ENCODE data around the gene TMTC1. TPM values are rescaled to one million over a fixed set of nuclear protein-coding genes. Genes with fewer than 3 reads are reported as not detected.

Gene TMTC1
- total and polyA plus RNA-seq, 2 of the 8 experiments (the other 6 are each of a cell fraction or from before 2014, with no cell fraction given), result 15.4 to 20.8 TPM

DNA sequence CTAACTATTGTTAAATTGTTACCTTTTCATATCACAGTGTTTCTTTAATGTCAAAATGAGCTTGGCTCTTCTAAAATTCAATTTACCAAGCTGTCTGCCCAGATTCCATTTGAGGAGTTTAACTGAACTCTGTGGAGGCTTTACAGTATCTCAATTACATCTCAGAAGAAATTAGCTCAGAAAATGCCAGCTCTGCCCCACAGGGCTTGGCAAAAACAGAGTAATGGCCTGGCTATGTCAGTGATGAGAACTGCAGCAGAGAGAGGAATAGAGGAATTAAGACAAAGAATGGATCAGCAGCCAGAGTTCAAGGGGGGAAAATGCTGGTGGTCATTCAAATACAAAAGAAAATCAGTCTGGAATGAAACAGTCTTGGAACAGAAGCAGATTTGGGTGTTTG, 15.8 kb upstream of the TMTC1 start:
- ChIA-PET CTCF (ENCODE audit: partially characterized antibody) (interaction anchor here (1.6 kb wide), 1 partner anchor 90 kb away, joined by 3 read pairs; no protein-coding TSS in a partner anchor), POLR2A (ENCODE audit: partially characterized antibody) (no interaction called here)
- Histone ChIP-seq H3K9me3 (ENCODE audit: insufficient read depth in 2 of 2, low read depth in 1 of 2, low read length in 1 of 2) (peaks cover 6% of the 10 kb centered on the region in 2 experiments; a peak in 2 of 4 replicates), H4K5ac (ENCODE audit: insufficient read length, low read depth, low read length) (no peak overlapping the region), H3K79me2 (ENCODE audit: control insufficient read depth in 1 of 2, insufficient read depth in 2 of 2, low read length in 2 of 2) (no peaks in the 10 kb centered on the region), H2AFZ (ENCODE audit: low read length) (no peak overlapping the region), H3K23me2 (ENCODE audit: low read depth, low read length) (no peaks in the 10 kb centered on the region), H3K9ac (replicated peaks in 1 of 4; ENCODE audit: extremely low read depth in 1 of 4, low read depth in 3 of 4, low read length in 3 of 4) (no peak overlapping the region), H2BK12ac (ENCODE audit: low read depth, low read length) (no peak overlapping the region), H2BK120ac (replicated peaks; ENCODE audit: low read depth, low read length) (no peak overlapping the region), H2BK15ac (ENCODE audit: low read length) (no peak overlapping the region), H4K20me1 (replicated peaks in 1 of 2; ENCODE audit: control insufficient read depth in 1 of 2, insufficient read depth in 2 of 2, low read length in 2 of 2) (no peaks in the 10 kb centered on the region), H2AK5ac (ENCODE audit: low read depth, low read length) (no peak overlapping the region), H4K8ac (ENCODE audit: extremely low read depth, insufficient read depth, low read length) (no peak overlapping the region), H3K56ac (replicated peaks; ENCODE audit: insufficient read length, low read depth, low read length) (no peak overlapping the region), H3K79me1 (ENCODE audit: low read depth, low read length) (no peaks in the 10 kb centered on the region), H3K4me2 (ENCODE audit: insufficient read depth in 1 of 2, low read depth in 2 of 2, low read length in 2 of 2) (no peak overlapping the region), H3K36me3 (ENCODE audit: control insufficient read depth in 2 of 4, insufficient read depth in 4 of 4, low read length in 3 of 4) (no peaks in the 10 kb centered on the region; a peak in 1 of 8 replicates), H3K27me3 (replicated peaks in 1 of 4; ENCODE audit: control insufficient read depth in 3 of 4, extremely low read depth in 1 of 4, insufficient read depth in 3 of 4, low read length in 3 of 4) (no peaks in the 10 kb centered on the region), H3K4me3 (ENCODE audit: extremely low read depth in 1 of 4, insufficient read depth in 2 of 4, low read depth in 3 of 4, low read length in 4 of 4) (no peak overlapping the region), H3K23ac (ENCODE audit: insufficient read length) (no peak overlapping the region), H4K91ac (replicated peaks; ENCODE audit: insufficient read length, low read length) (no peak overlapping the region), H3K27ac (ENCODE audit: low read depth, low read length) (no peak overlapping the region), H3K18ac (ENCODE audit: extremely low read depth, low read length) (no peak overlapping the region), H3K14ac (ENCODE audit: insufficient read length) (no peak overlapping the region), H2BK20ac (ENCODE audit: low read length) (no peak overlapping the region), H3K4me1 (replicated peaks in 1 of 4; ENCODE audit: control insufficient read depth in 3 of 4, insufficient read depth in 4 of 4, low read length in 3 of 4) (peaks cover 0 to 12% (median 4%) of the 10 kb centered on the region in 4 experiments; a peak in 3 of 7 replicates), H3K4ac (replicated peaks; ENCODE audit: insufficient read length, low read depth, low read length) (no peak overlapping the region), H2BK5ac (ENCODE audit: low read depth, low read length) (no peak overlapping the region)
- FAIRE-seq (no peak), DNase-seq (ENCODE audit: low read depth in 1 of 2, low spot score in 2 of 2) (no peak)
- TF ChIP-seq NRF1 (IDR thresholded peaks at IDR 0.05; ENCODE audit: low read depth, low read length) (no peak), BCL11A (IDR thresholded peaks at IDR 0.05; ENCODE audit: low read depth in 2 of 2, low read length in 2 of 2) (no peak), YY1 (IDR thresholded peaks at IDR 0.05; ENCODE audit: low read depth, low read length) (no peak), JUND (IDR thresholded peaks at IDR 0.05; ENCODE audit: low read length) (no peak), SIN3A (conservative IDR thresholded peaks at IDR 0.05 in 1 of 2, IDR thresholded peaks at IDR 0.05 in 1 of 2; ENCODE audit: low read depth in 1 of 2, low read length in 2 of 2) (no peak), RBBP5 (IDR thresholded peaks at IDR 0.05; ENCODE audit: borderline replicate concordance, low read depth, low read length) (no peak), POLR2AphosphoS5 (IDR thresholded peaks at IDR 0.05; ENCODE audit: low read depth, low read length) (no peak), CTBP2 (IDR thresholded peaks at IDR 0.05; ENCODE audit: borderline replicate concordance, insufficient read depth, insufficient read length, low read length) (no peak), SP4 (IDR thresholded peaks at IDR 0.05; ENCODE audit: low read length) (no peak), FOSL1 (IDR thresholded peaks at IDR 0.05; ENCODE audit: insufficient read depth, low read depth, low read length) (no peak), EP300 (IDR thresholded peaks at IDR 0.05; ENCODE audit: borderline replicate concordance in 1 of 2, low read depth in 2 of 2, low read length in 2 of 2) (no peak)
- TF ChIP-seq, protein P1, sequence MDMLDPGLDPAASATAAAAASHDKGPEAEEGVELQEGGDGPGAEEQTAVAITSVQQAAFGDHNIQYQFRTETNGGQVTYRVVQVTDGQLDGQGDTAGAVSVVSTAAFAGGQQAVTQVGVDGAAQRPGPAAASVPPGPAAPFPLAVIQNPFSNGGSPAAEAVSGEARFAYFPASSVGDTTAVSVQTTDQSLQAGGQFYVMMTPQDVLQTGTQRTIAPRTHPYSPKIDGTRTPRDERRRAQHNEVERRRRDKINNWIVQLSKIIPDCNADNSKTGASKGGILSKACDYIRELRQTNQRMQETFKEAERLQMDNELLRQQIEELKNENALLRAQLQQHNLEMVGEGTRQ (IDR thresholded peaks at IDR 0.05; ENCODE audit: low read length), result no peak
